ENCODE results near the gene SLC23A1. TPM values are rescaled to one million over a fixed set of nuclear protein-coding genes. Genes with fewer than 3 reads are reported as not detected.
A peak's percentile ranks its signal among the peaks of the same experiment; 100 is the strongest.
"Not testable (repeated sequence)": the region's sequence is repeated elsewhere in the genome, so short reads cannot be mapped to it uniquely, and the experiment has no call there.

SLC23A1 gene
- total RNA-seq, 1 donor from 2014 or later, result not detected

- DNase-seq (ENCODE audit: low spot score), result peak; percentile 30
These were observed 8.2 kb downstream of the SLC23A1 start for GRCh38 chr5:139374909-139375308.

- DNase-seq (ENCODE audit: low spot score), result peak; percentile 57
These were observed 11.3 kb downstream of the SLC23A1 start for GRCh38 chr5:139371482-139372435.

GRCh38 chr5:139369181-139369580, 13.9 kb downstream of the SLC23A1 start:
- DNase-seq (ENCODE audit: low spot score), result no peak

- DNase-seq (ENCODE audit: low spot score), result no peak
These were observed 14.5 kb downstream of the SLC23A1 start for GRCh38 chr5:139368613-139369012.

GRCh38 chr5:139364466-139364865, 18.6 kb downstream of the SLC23A1 start:
- no peak for DNase-seq (ENCODE audit: low spot score)

GRCh38 chr5:139363937-139364336, 19.2 kb downstream of the SLC23A1 start:
- DNase-seq (ENCODE audit: low spot score), result no peak

- DNase-seq (ENCODE audit: low spot score), result no peak
These were observed 21.2 kb downstream of the SLC23A1 start for GRCh38 chr5:139361835-139362429.

- peak; percentile 20 for DNase-seq (ENCODE audit: low spot score)
These were observed 22.7 kb downstream of the SLC23A1 start for GRCh38 chr5:139360384-139360783.

GRCh38 chr5:139358064-139358463, 25.0 kb downstream of the SLC23A1 start:
- DNase-seq (ENCODE audit: low spot score), result no peak

GRCh38 chr5:139355900-139356299, 27.2 kb downstream of the SLC23A1 start:
- peak; percentile 39 for DNase-seq (ENCODE audit: low spot score)

GRCh38 chr5:139354186-139354585, 28.9 kb downstream of the SLC23A1 start:
- no peak for DNase-seq (ENCODE audit: low spot score)

GRCh38 chr5:139347863-139348262, 35.2 kb downstream of the SLC23A1 start:
- not testable (repeated sequence) for DNase-seq (ENCODE audit: low spot score)

- DNase-seq (ENCODE audit: low spot score), result not testable (repeated sequence)
These were observed 37.7 kb downstream of the SLC23A1 start for GRCh38 chr5:139345442-139345841.

- no peak for DNase-seq (ENCODE audit: low spot score)
These were observed 38.9 kb downstream of the SLC23A1 start for GRCh38 chr5:139344177-139344576.

- DNase-seq (ENCODE audit: low spot score), result no peak
These were observed 39.6 kb downstream of the SLC23A1 start for GRCh38 chr5:139343476-139343875.

GRCh38 chr5:139342423-139342723, 40.7 kb downstream of the SLC23A1 start:
- DNase-seq (ENCODE audit: low spot score), result no peak

- peak; percentile 99 for DNase-seq (ENCODE audit: low spot score)
These were observed 41.2 kb downstream of the SLC23A1 start, which contains the start of gene PAIP2 for GRCh38 chr5:139341689-139342422. Gene PAIP2 (plus strand): TSS chr5:139341854. CDS start chr5:139363785, 21,931 bp downstream.

- DNase-seq (ENCODE audit: low spot score), result no peak
These were observed 41.9 kb downstream of the SLC23A1 start for GRCh38 chr5:139341187-139341688.

GRCh38 chr5:139340051-139340450, 43.0 kb downstream of the SLC23A1 start:
- no peak for DNase-seq (ENCODE audit: low spot score)

GRCh38 chr5:139335811-139336210, 47.3 kb downstream of the SLC23A1 start:
- no peak for DNase-seq (ENCODE audit: low spot score)

All from mesenteric fat pad (tissue), 1 donor.